Activated CD8-positive, alpha-beta memory T cell treated with anti-CD3 and anti-CD28 coated beads, Interleukin-2, amount 50 U/mL, for 4 hours (primary cell): ENCODE measurements around the gene SMAP1.
"Not testable (repeated sequence)": the region's sequence is repeated elsewhere in the genome, so short reads cannot be mapped to it uniquely, and the experiment has no call there.

Experiments used
- DNase-seq: peaks from one replicate; pipeline ENCODE4 v3.0.0-alpha.2; 2020

SMAP1 gene

DNA sequence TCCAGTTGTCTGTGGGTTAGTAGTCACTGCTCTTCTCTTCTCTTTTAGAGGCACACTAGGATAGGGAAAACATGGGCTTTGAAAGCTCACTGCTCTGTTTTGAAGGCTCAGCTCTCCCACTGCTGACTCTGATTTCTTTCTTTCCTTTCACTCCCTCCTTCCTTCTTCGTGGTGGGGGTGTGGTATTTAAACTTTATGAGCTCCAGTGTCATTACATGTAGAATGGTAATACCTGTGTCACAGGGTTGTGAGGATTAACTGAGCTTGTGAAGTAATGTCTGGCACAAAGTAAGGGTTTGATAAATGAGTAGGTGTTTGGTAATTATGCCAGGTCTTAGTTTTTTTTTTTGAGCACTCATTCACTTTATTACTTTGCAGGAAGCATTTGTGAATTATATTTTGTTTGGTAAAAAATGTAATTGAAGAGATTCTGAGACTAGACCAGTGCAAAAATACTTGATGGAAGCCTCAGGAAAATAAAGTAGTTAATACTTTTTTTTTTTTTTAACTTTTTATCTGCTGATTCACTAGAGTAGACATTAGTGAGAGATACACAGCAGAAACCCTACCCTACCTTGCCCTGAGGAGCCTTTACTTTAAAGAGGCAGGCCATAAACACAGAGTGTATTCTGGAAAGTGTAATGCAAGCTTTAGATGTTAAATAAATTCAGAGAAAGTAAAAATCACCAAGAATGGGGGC, 17.3 kb downstream of the SMAP1 start:
- DNase-seq: no peak

- no peak for DNase-seq
Observed at GRCh38 chr6:70685494-70686180, 18.0 kb downstream of the SMAP1 start.

- no peak for DNase-seq
Observed at GRCh38 chr6:70686548-70687133, 19.0 kb downstream of the SMAP1 start.

DNA sequence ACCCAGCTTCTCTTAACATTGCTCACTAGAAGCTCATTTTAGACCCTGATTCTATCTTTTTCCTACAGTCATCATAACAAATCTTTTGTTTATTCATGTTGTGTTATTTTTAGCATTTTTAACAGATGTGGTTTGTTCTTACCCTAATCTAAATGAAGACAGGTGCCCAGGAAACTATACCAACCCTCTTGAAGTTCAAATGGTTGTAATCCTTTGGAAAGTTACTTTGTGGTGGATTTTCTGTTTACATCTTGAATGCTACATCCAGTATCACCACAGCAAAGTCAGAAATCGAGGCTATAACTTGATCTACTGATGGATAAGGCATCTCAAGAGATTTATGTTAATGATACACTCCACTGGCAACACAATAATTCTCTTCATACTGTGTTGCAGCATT, 26.2 kb downstream of the SMAP1 start:
- DNase-seq: no peak

- DNase-seq: no peak
Observed at GRCh38 chr6:70694371-70694770, 26.7 kb downstream of the SMAP1 start.

- no peak for DNase-seq
Observed at GRCh38 chr6:70700922-70701876, 33.5 kb downstream of the SMAP1 start.

GRCh38 chr6:70705772-70706171, 38.1 kb downstream of the SMAP1 start:
- DNase-seq: no peak

DNA sequence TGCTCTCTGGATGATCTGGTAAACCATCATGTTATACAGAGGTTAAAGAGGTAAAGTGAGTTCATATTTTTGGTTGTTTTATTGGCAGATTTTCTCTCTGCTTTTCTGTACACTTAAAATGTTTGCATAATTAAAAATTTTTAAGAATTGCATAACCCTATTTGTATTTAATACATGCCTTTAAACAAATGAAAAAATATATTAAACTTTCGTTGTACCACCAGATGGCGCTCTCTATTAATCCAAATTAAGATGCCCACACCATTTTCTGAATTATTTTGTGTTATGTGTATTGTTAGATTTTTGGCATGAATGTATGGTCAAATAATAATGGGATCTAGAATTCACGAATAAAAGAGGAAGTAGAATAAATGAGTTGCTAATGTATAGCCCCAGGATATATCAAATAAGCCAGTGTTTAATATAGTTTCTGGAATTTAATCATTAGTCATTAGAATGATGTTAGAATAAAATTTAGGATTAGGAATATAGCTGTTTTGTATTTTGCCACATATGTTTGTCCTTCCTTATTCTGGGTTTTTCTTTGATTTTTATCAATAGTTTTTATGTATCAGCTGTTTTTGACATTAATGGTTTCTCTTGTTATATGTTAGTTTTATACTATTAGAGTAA, 38.9 kb downstream of the SMAP1 start:
- DNase-seq: no peak

- DNase-seq: no peak
Observed at GRCh38 chr6:70707893-70708292, 40.2 kb downstream of the SMAP1 start.

DNA sequence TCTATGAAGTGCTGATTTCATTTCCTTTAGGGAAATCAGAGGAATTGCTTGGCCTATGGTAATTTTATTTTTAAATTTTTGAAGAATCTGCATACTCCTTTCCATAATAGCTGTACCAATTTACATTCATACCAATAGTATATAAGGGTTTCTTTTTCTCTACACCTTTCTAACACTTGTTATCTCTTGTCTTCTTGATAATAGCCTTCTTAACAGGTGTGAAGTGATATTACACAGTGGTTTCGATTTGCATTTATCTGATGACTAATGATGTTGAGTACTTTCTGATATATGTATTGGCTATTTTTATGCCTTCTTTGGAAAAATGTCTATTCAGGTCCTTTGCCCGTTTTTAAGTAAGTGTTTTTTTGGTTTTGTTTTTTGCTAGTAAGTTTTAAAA, 40.8 kb downstream of the SMAP1 start:
- DNase-seq: no peak

DNA sequence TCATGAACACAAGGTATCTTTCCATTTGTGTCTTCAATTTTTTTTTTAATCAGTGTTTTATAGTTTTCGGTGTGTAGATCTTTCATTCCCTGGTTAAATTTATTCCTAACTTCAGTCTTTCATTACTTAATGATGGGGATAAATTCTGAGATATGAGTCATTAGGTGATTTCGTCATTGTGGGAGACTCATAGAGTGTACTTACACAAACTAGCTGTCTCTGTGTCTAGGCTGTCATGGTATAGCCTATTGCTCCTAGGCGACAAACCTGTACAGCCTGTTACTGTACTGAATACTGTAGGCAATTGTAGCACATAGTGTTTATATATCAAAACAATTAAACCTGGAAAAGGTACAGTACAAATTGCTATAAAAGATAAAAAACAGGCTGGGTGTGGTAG, 42.1 kb downstream of the SMAP1 start:
- no peak for DNase-seq

DNA sequence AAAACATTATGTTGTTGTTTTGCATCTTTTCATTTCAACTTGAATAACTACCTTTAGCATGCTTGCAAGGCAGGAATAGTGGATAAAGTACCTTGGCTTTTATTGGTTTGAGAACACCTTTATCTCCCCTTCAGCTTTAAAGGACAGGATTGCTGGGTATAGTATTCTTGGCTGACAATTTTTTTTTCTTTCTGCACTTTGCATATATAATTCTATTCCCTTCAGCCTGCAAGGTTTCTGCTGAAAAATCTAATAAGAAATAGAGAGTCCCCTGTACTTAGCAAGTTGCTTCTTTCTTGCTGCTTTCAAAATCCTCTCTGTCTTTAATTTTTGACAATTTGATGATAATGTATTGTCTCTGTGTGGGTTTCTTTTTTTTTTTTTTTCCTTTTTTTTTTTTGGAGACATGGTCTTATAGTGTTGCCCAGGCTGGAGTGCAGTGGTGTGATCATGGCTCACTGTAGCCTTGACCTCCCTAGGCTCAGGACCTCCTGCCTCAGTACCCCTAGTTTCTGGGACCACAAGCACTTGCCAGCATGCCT, 47.1 kb downstream of the SMAP1 start:
- DNase-seq: no peak

DNA sequence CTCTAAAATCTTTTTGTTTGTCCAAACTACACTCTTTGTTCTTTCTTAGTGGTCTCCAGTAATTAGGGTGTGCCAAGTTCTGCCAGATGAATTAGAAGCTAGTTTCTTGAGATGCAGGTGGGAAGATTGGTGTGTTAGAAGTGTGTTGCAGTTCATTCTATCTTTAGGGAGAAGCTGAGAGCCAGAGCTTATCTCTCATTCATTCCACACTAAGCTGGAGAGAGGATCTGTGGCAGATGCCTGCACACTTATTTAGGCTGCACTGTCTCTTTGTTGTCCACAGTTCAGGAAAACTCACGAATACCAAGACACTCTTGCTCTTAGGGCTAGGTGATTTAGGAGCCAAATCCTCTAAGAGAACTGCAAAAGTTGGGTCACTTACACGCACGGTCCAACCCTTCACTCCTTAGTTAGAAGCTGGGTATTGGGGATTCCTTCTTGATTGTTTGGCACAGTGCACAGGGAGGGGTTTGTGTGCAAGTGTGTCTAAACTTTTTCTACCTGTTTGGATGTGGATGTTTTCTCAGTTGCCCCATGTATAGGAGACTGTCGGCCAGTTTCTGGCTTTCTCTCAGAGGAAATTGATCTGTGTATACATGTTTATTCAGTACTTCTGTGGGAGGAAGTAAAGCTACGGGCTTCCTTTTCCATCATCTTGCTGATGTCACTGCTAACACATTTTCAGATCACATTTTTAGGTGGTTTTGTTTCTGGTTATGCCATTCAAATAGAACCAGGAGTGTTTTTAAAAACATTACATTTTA, 49.5 kb downstream of the SMAP1 start:
- no peak for DNase-seq

DNA sequence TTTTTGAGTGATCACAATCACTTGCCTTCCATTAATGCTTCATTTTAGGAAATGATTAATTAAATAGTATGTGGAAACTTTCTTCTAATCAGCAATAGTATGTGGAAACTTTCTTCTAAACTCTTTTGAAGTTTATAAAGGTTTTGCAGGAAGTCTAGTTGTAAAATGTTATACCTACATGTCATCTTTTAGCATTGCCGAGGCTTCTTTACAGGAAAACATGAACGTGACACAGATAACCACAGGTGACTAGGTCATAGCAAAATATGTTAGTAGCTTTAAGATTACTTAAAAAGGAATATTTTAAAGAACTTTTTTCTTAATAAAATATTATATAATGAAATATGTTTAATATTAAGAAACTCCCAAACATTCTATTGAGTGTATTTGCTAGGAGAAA, 56.8 kb downstream of the SMAP1 start:
- DNase-seq: no peak

GRCh38 chr6:70725817-70726415, 58.2 kb downstream of the SMAP1 start:
- DNase-seq: no peak

- no peak for DNase-seq
Observed at GRCh38 chr6:70734381-70734780, 66.7 kb downstream of the SMAP1 start.

- DNase-seq: no peak
Observed at GRCh38 chr6:70734979-70735378, 67.3 kb downstream of the SMAP1 start.

DNA sequence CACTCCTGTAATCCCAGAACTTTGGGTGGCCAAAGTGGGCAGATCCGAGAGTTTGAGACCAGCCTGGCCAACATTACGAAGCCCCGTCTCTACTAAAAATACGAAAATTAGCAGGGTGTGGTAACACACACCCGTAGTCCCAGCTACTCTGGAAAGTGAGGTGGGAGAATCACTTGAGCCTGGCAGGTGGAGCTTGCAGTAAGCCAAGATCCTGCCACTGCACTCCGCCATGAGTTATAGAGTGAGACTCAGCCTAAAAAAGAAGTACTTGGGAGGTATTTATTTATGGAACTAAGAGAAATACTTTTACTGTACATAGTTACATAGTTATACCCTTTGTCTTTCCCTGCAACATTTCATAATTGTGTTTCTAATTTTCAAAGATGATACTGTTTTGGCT, 67.8 kb downstream of the SMAP1 start:
- no peak for DNase-seq

DNA sequence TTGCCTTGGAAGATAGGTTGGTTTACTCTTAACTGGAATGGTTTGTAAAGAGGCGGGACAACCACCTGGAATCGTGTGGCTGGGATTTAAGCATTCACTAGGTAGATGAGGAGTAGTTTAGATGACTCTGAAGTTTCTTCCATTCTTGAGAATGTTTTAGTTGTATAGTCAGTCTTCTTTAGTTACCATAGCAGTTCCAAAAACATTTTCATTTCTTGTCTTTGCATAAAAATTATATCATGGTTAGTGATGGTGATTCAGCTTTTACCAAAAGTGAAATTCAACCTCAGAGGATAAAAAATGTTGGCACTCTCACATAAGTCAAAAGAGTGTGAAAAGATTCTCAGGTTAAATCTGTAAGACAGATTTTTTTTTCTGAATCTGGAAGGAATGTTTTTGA, 70.3 kb downstream of the SMAP1 start:
- no peak for DNase-seq

DNA sequence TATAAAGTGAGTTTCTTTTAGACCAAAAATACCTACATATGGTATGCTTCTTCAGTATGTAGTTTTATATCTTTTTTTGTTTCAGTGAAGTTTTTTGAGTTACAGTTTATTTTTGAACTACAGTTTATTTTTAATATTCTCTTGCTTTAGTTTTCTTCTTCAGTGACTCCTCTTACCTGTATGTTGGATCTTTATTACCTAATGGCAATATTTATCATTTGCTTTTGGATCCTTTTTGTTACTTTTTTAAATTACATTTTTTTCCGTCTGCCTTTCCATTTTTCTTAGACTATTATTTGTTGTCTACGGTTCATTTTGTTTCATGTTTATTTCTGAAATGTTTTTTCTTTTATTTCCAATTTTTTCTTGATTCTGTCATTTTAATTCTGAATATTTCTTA, 71.9 kb downstream of the SMAP1 start:
- DNase-seq: no peak

DNA sequence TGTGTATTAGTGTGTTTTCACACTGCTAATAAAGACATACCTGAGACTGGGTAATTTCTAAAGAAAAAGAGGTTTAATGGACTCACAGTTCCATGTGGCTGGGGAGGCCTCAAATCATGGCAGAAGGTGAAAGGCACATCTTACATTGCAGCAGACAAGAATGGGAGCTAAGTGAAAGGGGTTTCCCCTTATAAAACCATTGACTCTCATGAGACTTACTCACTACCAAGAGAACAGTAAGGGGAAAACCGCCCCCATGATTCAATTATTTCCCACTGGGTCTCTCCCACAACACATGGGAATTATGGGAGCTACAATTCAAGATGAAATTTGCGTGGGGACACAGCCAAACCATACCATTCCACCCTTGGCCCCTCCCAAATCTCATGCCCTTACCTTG, 73.1 kb downstream of the SMAP1 start:
- not testable (repeated sequence) for DNase-seq
